Gastrocnemius medialis (tissue), 4 donors: ENCODE measurements around the gene TSSK6.

Source experiments
- CTCF ChIP-seq, 5 experiments: fragments of 450-650 bp in 3 of 5; fragments of 200-600 bp in 2 of 5; sonication (generic) in 2 of 5; IDR thresholded peaks in 4 of 5; conservative IDR thresholded peaks in 1 of 5; 1 replicate in 4 of 5; 2 replicates in 1 of 5; pipeline ENCODE4 v1.5.1; 2016 to 2019; ENCODE audit warnings: antibody characterized with exemption in 5 of 5, mild to moderate bottlenecking in 3 of 5, moderate library complexity in 3 of 5
- POLR2A ChIP-seq, 2 donors: fragments of 450-650 bp; IDR thresholded peaks; one replicate each; pipeline ENCODE4 v1.6.1; 2017; ENCODE audit warnings: antibody characterized with exemption in 2 of 2, mild to moderate bottlenecking in 2 of 2, moderate library complexity in 2 of 2

GRCh38 chr19:19520989-19521388 is 5.6 kb upstream of the TSSK6 start:
- TF ChIP-seq CTCF (IDR thresholded peaks at IDR 0.05 in 4 of 5, conservative IDR thresholded peaks at IDR 0.05 in 1 of 5) (no peak), POLR2A (IDR thresholded peaks at IDR 0.05) (no peak)
